SK-N-MC (cell line): Measurements from ENCODE around the gene LNX1.

Experiments
- EZH2 ChIP-seq: fragments of 200-600 bp; sonication (generic); IDR thresholded peaks from one replicate; pipeline ENCODE4 v1.6.1; 2017; ENCODE audit warnings: antibody characterized with exemption
- FOXP2 ChIP-seq: optimal IDR thresholded peaks from 2 replicates; pipeline ENCODE3; 2011; ENCODE audit warnings: mild to moderate bottlenecking, moderate library complexity; ENCODE audit not compliant: insufficient read depth; ENCODE audit errors: extremely low read length, control extremely low read depth
- POLR2AphosphoS5 ChIP-seq: IDR thresholded peaks from 2 replicates; pipeline ENCODE4 v1.6.1; 2012; ENCODE audit warnings: mild to moderate bottlenecking, low read depth, low read length, borderline replicate concordance

GRCh38 chr4:53508446-53508845 lies 82.8 kb downstream of the LNX1 start:
- TF ChIP-seq EZH2 = no peak
- TF ChIP-seq POLR2AphosphoS5 = no peak
- TF ChIP-seq FOXP2 = no peak
